GM12878 (cell line): ENCODE results near the gene DRD1. TPM values are rescaled to one million over a fixed set of nuclear protein-coding genes. Genes with fewer than 3 reads are reported as not detected.

Experiments
- ATAC-seq: fragments of 200-7000 bp; cut with Tn5 transposase; 3 replicates; pipeline ENCODE4 v1.9.1; 2020; ENCODE audit warnings: mild to moderate bottlenecking, moderate library complexity
- BruUV-seq: library from RNA; stranded (reverse); fragments of 400-500 nt; replicated peaks from 2 replicates; lab custom pipeline; 2021; lab: Mats Ljungman, UMichigan
- CTCF ChIA-PET: fragments of 300-600 bp; sonication (Branson Sonifier 250); formaldehyde crosslinking; extraction: SDS; loops from one replicate; lab custom pipeline; 2021; ENCODE audit warnings: inconsistent platforms; lab: Yijun Ruan, JAX
- POLR2A ChIA-PET: fragments of 350-600 bp; formaldehyde crosslinking; extraction: SDS; loops from one replicate; lab custom pipeline; 2021; ENCODE audit warnings: inconsistent platforms; lab: Charles Lee
- RAD21 ChIA-PET: fragments of 300-600 bp; sonication (Branson Sonifier 250); formaldehyde crosslinking; loops from one replicate; lab custom pipeline; 2023; ENCODE audit warnings: antibody characterized with exemption; ENCODE audit not compliant: unreplicated experiment; lab: Charles Lee
- SMC1A ChIA-PET: fragments of 300-600 bp; sonication (Branson Sonifier 250); formaldehyde crosslinking; loops from one replicate; lab custom pipeline; 2023; ENCODE audit not compliant: unreplicated experiment, uncharacterized antibody; lab: Charles Lee
- DNase-seq: peaks from one replicate; pipeline ENCODE4 v3.0.0-alpha.2; 2011; ENCODE audit warnings: low read depth, low spot score
- FAIRE-seq: peaks from 3 replicates; lab custom pipeline; 2011; peaks lifted over from hg19 to GRCh38; lab: Jason Lieb, UNC
- H2AFZ ChIP-seq: 2 replicates; pipeline ENCODE4 v1.6.0; 2011; ENCODE audit warnings: low read depth, low read length, control low read depth; ENCODE audit not compliant: control insufficient read depth
- H3K27ac ChIP-seq: 2 replicates; pipeline ENCODE4 v1.5.1; 2011; ENCODE audit warnings: control low read depth; ENCODE audit not compliant: control insufficient read depth, insufficient read depth
- H3K27me3 ChIP-seq, 2 experiments: replicated peaks in 1 of 2; 2 replicates each; pipeline versions ENCODE4 v1.6.0 to v1.6.1; 2011; ENCODE audit warnings: low read length in 1 of 2; ENCODE audit not compliant: control insufficient read depth in 2 of 2, insufficient read depth in 2 of 2
- H3K36me3 ChIP-seq, 2 experiments: 2 replicates each; pipeline ENCODE4 v1.5.1; 2011; ENCODE audit warnings: low read length in 1 of 2; ENCODE audit not compliant: control insufficient read depth in 2 of 2, insufficient read depth in 2 of 2
- H3K4me1 ChIP-seq: 2 replicates; pipeline ENCODE4 v1.6.1; 2011; ENCODE audit warnings: mild to moderate bottlenecking, low read length, moderate library complexity, mixed read lengths; ENCODE audit not compliant: control insufficient read depth, insufficient read depth
- H3K4me2 ChIP-seq: 2 replicates; pipeline ENCODE4 v1.6.0; 2011; ENCODE audit warnings: control low read depth; ENCODE audit not compliant: control insufficient read depth, insufficient read depth
- H3K4me3 ChIP-seq: fragments of 200-600 bp; sonication (generic); 2 replicates; pipeline ENCODE4 v1.5.1; 2016
- H3K79me2 ChIP-seq: 2 replicates; pipeline ENCODE4 v1.6.0; 2011; ENCODE audit warnings: low read length; ENCODE audit not compliant: control insufficient read depth, insufficient read depth
- H3K9ac ChIP-seq: 2 replicates; pipeline ENCODE4 v1.8.0; 2011; ENCODE audit warnings: low read length, control low read depth, mixed read lengths; ENCODE audit not compliant: control insufficient read depth, insufficient read depth
- H3K9me3 ChIP-seq: replicated peaks from 3 replicates; pipeline ENCODE4 v1.5.1; 2011; ENCODE audit warnings: mild to moderate bottlenecking, low read length; ENCODE audit not compliant: control insufficient read depth, insufficient read depth
- H4K20me1 ChIP-seq: 2 replicates; pipeline ENCODE4 v1.6.0; 2011; ENCODE audit not compliant: control insufficient read depth, insufficient read depth
- ASH2L ChIP-seq: fragments of 300-600, 200-600 bp; sonication (generic); IDR thresholded peaks from 2 replicates; pipeline ENCODE4 v1.6.1; 2017; ENCODE audit warnings: low read depth, mild to moderate bottlenecking, borderline replicate concordance
- BRCA1 ChIP-seq: IDR thresholded peaks from 2 replicates; pipeline ENCODE4 v1.6.1; 2011; ENCODE audit warnings: low read depth, low read length, improper control_type of control experiment
- CHD2 ChIP-seq: IDR thresholded peaks from 2 replicates; pipeline ENCODE4 v1.6.1; 2011; ENCODE audit warnings: low read depth, low read length, improper control_type of control experiment, borderline replicate concordance
- EP300 ChIP-seq, 2 experiments: fragments of 150-350 bp in 1 of 2; IDR thresholded peaks; 2 replicates each; pipeline ENCODE4 v1.6.1; 2011 to 2012; ENCODE audit warnings: low read depth in 2 of 2, low read length in 2 of 2, borderline replicate concordance in 1 of 2, improper control_type of control experiment in 1 of 2, inconsistent platforms in 1 of 2; ENCODE audit not compliant: control insufficient read depth in 1 of 2
- FOS ChIP-seq: IDR thresholded peaks from 3 replicates; pipeline ENCODE4 v1.6.1; 2011; ENCODE audit warnings: borderline replicate concordance; ENCODE audit not compliant: insufficient read length; ENCODE audit errors: extremely low read depth
- IRF4 ChIP-seq: IDR thresholded peaks from 2 replicates; pipeline ENCODE4 v1.6.1; 2011; ENCODE audit warnings: low read depth, low read length
- RFX5 ChIP-seq: IDR thresholded peaks from 2 replicates; pipeline ENCODE4 v1.6.1; 2011; ENCODE audit warnings: low read depth, low read length, improper control_type of control experiment
- SIN3A ChIP-seq: IDR thresholded peaks from 2 replicates; pipeline ENCODE4 v1.6.1; 2012; ENCODE audit warnings: low read depth, low read length, improper control_type of control experiment
- TARDBP ChIP-seq: IDR thresholded peaks from 2 replicates; pipeline ENCODE4 v1.6.1; 2016; ENCODE audit warnings: borderline replicate concordance
- ZNF24 ChIP-seq: fragments of 450-650 bp; IDR thresholded peaks from 2 replicates; pipeline ENCODE4 v1.6.1; 2017; ENCODE audit warnings: antibody characterized with exemption, mild to moderate bottlenecking
- ZNF622 ChIP-seq: fragments of 450-650 bp; IDR thresholded peaks from 2 replicates; pipeline ENCODE4 v1.6.1; 2017; ENCODE audit warnings: mild to moderate bottlenecking, inconsistent platforms
- WGBS: methylation state at CpG from one replicate; pipeline ENCODE4 v1.1.6; 2016; ENCODE audit warnings: low lambda C conversion rate; ENCODE audit not compliant: insufficient replicate concordance, insufficient coverage; ENCODE audit errors: missing lambda C conversion rate; 5-methylcytosine and 5-hydroxymethylcytosine counted together
- in situ Hi-C: fragments of 300-500 bp; cut with MboI; formaldehyde crosslinking; loops from 9 replicates; pipeline ENCODE4 v1.14.3; 2018; ENCODE audit warnings: mixed read lengths
- intact Hi-C: fragments of 100-400 bp; cut with micrococcal nuclease; formaldehyde crosslinking; loops from one replicate; pipeline ENCODE4 v1.14.2; 2022; ENCODE audit not compliant: unreplicated experiment
- polyA plus RNA-seq, 11 experiments: library from polyadenylated mRNA; depleted of rRNA in 4 of 11; unstranded in 6 of 11; stranded (reverse) in 5 of 11; fragments of >200 nt; fragmentation: Nextera tagmentation in 4 of 11; fragmentation: Illumina TruSeq in 1 of 11; extraction: Ambion mirVana in 4 of 11; extraction: Trizol in 1 of 11; gene quantifications; 1 replicate in 1 of 11; 2 replicates in 10 of 11; pipeline versions ENCODE4 v1.2.1 to v1.2.3, GENCODE V29; 2011 to 2016; ENCODE audit warnings: inconsistent platforms in 2 of 11, missing spikeins in 2 of 11, low read depth in 1 of 11
- total RNA-seq, 4 experiments: library from RNA; depleted of rRNA in 3 of 4; stranded (reverse); fragments of >200 nt in 3 of 4; fragmentation: Illumina TruSeq in 1 of 4; extraction: Trizol in 1 of 4; gene quantifications; 2 replicates each; pipeline versions ENCODE4 v1.2.1 to v1.2.3, GENCODE V29; 2013 to 2021
- TF ChIP-seq, protein P1 (sequence below): IDR thresholded peaks from 2 replicates; pipeline ENCODE4 v1.6.1; 2012; ENCODE audit warnings: improper control_type of control experiment, low read depth, low read length; ENCODE audit not compliant: insufficient replicate concordance
- TF ChIP-seq, protein P2 (sequence below): IDR thresholded peaks from 2 replicates; pipeline ENCODE4 v1.6.1; 2012; ENCODE audit warnings: low read depth, low read length, improper control_type of control experiment
- TF ChIP-seq, protein P3 (sequence below): fragments of 450-650 bp; IDR thresholded peaks from 2 replicates; pipeline ENCODE4 v1.6.1; 2016; ENCODE audit warnings: mild to moderate bottlenecking

The DRD1 gene
- total and polyA plus RNA-seq, 10 of the 15 experiments (the other 5 are each of a cell fraction or from before 2014, with no cell fraction given), result not detected

DNA sequence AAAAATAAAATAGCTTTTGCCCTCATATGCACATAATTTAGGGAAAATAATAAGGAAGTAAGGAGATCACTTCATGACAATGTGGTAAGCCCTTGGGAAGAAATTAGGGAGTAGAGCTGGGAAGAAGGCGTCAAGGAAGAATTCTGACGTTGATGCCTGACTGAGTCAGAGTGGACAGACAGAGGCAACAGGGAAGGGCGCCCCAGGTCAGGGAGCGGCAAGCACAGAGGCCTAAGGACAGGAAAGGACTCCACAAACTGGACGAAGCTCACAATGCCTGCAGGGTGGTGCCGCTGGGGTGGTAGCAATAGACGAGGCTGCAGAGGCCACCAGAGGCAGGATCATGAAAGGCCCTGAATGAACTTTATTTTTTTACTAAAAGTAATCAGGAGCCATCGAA is 7.6 kb downstream of the DRD1 start:
- CTCF ChIA-PET, result no interaction called here
- intact Hi-C loops, result no loop called here

DNA sequence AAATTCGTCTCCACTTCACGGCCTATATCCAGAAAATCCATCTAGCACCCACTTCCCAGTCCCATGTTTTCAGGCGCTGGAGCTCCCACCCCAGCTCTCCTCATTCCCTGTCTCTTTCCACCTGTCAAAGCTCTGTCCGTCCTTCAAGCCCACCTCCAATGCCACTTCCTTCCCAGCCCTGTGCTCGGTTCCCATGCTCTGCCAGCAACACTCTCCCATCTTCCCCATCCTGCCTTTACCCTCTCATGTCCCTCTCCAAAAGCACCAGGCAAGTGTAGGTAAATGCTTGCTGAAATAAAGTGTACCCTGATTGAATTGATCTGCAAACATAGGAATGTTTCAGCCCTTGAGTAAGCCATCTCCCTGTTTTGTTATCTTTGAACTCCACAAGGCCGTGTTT is 9.2 kb downstream of the DRD1 start:
- intact Hi-C loops (no loop called here), in situ Hi-C loops (no loop called here)
- ChIA-PET CTCF (interaction anchor here (1.3 kb wide), 1 partner anchor 479 kb away, joined by 3 read pairs; no protein-coding TSS in a partner anchor), RAD21 (no interaction called here), SMC1A (no interaction called here), POLR2A (no interaction called here)
- BruUV-seq, result no TSS peak
- no peak overlapping the region for H2AFZ ChIP-seq
- H3K9ac ChIP-seq, result no peak overlapping the region
- H3K27me3 ChIP-seq, result peaks cover 0 to 2% of the 10 kb centered on the region in 2 experiments; a peak in 2 of 4 replicates
- no peak for FAIRE-seq
- H3K79me2 ChIP-seq, result no peaks in the 10 kb centered on the region
- H3K9me3 ChIP-seq, result no peaks in the 10 kb centered on the region
- DNase-seq, result no peak
- H3K4me1 ChIP-seq, result no peaks in the 10 kb centered on the region
- ATAC-seq, result no peak
- WGBS, result 22% methylated on average over 6 of the region's 6 CpGs
- no peak overlapping the region for H3K4me2 ChIP-seq
- H3K27ac ChIP-seq, result no peak overlapping the region
- H3K36me3 ChIP-seq, result no peaks in the 10 kb centered on the region
- H3K4me3 ChIP-seq, result no peak overlapping the region
- no peaks in the 10 kb centered on the region for H4K20me1 ChIP-seq
- no peak for TF ChIP-seq RFX5
- no peak for TF ChIP-seq ZNF622
- TF ChIP-seq, protein P1, sequence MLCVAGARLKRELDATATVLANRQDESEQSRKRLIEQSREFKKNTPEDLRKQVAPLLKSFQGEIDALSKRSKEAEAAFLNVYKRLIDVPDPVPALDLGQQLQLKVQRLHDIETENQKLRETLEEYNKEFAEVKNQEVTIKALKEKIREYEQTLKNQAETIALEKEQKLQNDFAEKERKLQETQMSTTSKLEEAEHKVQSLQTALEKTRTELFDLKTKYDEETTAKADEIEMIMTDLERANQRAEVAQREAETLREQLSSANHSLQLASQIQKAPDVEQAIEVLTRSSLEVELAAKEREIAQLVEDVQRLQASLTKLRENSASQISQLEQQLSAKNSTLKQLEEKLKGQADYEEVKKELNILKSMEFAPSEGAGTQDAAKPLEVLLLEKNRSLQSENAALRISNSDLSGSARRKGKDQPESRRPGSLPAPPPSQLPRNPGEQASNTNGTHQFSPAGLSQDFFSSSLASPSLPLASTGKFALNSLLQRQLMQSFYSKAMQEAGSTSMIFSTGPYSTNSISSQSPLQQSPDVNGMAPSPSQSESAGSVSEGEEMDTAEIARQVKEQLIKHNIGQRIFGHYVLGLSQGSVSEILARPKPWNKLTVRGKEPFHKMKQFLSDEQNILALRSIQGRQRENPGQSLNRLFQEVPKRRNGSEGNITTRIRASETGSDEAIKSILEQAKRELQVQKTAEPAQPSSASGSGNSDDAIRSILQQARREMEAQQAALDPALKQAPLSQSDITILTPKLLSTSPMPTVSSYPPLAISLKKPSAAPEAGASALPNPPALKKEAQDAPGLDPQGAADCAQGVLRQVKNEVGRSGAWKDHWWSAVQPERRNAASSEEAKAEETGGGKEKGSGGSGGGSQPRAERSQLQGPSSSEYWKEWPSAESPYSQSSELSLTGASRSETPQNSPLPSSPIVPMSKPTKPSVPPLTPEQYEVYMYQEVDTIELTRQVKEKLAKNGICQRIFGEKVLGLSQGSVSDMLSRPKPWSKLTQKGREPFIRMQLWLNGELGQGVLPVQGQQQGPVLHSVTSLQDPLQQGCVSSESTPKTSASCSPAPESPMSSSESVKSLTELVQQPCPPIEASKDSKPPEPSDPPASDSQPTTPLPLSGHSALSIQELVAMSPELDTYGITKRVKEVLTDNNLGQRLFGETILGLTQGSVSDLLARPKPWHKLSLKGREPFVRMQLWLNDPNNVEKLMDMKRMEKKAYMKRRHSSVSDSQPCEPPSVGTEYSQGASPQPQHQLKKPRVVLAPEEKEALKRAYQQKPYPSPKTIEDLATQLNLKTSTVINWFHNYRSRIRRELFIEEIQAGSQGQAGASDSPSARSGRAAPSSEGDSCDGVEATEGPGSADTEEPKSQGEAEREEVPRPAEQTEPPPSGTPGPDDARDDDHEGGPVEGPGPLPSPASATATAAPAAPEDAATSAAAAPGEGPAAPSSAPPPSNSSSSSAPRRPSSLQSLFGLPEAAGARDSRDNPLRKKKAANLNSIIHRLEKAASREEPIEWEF, result no peak
- TF ChIP-seq TARDBP, result no peak
- TF ChIP-seq, protein P2, sequence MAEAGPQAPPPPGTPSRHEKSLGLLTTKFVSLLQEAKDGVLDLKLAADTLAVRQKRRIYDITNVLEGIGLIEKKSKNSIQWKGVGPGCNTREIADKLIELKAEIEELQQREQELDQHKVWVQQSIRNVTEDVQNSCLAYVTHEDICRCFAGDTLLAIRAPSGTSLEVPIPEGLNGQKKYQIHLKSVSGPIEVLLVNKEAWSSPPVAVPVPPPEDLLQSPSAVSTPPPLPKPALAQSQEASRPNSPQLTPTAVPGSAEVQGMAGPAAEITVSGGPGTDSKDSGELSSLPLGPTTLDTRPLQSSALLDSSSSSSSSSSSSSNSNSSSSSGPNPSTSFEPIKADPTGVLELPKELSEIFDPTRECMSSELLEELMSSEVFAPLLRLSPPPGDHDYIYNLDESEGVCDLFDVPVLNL, result no peak

More for the DNA sequence above, 7.6 kb downstream of the DRD1 start:
- ChIA-PET POLR2A (no interaction called here), RAD21 (no interaction called here), SMC1A (no interaction called here)
- Histone ChIP-seq H3K27ac (no peak overlapping the region), H3K4me3 (no peak overlapping the region), H3K27me3 (peaks cover 0 to 2% of the 10 kb centered on the region in 2 experiments; a peak in 3 of 4 replicates), H3K79me2 (no peaks in the 10 kb centered on the region), H4K20me1 (no peaks in the 10 kb centered on the region), H3K4me2 (no peak overlapping the region)
- no peak for FAIRE-seq
- no peak for ATAC-seq
- in situ Hi-C loops, result no loop called here
- no peak for DNase-seq
- 26% methylated on average over 8 of the region's 8 CpGs for WGBS
- TF ChIP-seq FOS, result no peak
- TF ChIP-seq ASH2L, result no peak
- no peak for TF ChIP-seq SIN3A
- TF ChIP-seq BRCA1, result no peak
- TF ChIP-seq, protein P3, sequence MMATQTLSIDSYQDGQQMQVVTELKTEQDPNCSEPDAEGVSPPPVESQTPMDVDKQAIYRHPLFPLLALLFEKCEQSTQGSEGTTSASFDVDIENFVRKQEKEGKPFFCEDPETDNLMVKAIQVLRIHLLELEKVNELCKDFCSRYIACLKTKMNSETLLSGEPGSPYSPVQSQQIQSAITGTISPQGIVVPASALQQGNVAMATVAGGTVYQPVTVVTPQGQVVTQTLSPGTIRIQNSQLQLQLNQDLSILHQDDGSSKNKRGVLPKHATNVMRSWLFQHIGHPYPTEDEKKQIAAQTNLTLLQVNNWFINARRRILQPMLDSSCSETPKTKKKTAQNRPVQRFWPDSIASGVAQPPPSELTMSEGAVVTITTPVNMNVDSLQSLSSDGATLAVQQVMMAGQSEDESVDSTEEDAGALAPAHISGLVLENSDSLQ, result no peak
- no peak for TF ChIP-seq EP300 (IDR thresholded peaks at IDR 0.05; ENCODE audit: borderline replicate concordance in 1 of 2, control insufficient read depth in 1 of 2, low read depth in 2 of 2, low read length in 2 of 2)
- TF ChIP-seq IRF4, result no peak
- no peak for TF ChIP-seq RFX5
- TF ChIP-seq TARDBP, result no peak
- no peak for TF ChIP-seq ZNF24
- no peak for TF ChIP-seq CHD2
- TF ChIP-seq, all 136 proteins: peak for 0
- no peaks in the 10 kb centered on the region for H3K4me1 ChIP-seq
- no peaks in the 10 kb centered on the region for H3K9me3 ChIP-seq
- H3K9ac ChIP-seq, result no peak overlapping the region
- no peak overlapping the region for H2AFZ ChIP-seq
- H3K36me3 ChIP-seq, result no peaks in the 10 kb centered on the region
- BruUV-seq, result no TSS peak
